CD1c-positive myeloid dendritic cell (primary cell): ENCODE measurements around the gene SDCCAG8.

ENCODE experiments used
- DNase-seq: peaks from one replicate; pipeline ENCODE4 v3.0.0-alpha.2; 2016; ENCODE audit errors: extremely low spot score

The SDCCAG8 gene

DNA sequence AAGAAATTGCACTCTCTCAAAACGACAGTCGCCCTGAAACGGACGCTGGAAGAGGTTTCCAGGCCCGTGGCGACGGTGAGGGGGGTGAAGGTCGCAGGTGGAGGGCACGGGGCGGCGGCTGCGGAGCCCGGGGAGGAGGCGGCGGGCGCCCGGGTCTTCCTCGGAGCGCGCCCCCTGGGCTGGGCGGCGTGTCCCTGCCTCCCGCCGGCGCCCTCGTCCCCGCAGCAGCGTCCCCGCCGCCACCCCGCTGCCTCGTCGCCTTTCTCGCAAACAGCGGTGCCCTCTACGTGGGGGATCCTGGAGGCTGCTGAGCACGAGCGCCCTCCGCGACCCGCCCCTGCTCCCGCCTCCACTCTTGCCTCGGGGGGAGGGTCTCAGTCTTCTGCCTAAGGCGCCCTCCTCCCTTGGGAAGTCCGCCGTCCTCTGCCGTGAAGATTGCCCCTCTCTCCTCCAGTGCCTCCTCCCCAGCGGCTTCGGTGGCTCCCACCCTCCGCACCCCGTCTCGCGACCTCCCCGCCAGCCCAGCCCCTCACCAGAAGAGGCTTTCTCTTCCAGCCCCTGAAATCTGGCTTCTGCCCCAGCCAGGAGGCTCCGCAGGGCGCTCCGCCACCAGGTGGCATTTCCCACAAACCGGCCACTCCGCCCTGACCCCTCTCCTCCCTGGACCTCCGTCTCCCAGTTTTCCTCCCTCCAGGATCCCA is 227.4 kb downstream of the SDCCAG8 start:
- DNase-seq = no peak

DNA sequence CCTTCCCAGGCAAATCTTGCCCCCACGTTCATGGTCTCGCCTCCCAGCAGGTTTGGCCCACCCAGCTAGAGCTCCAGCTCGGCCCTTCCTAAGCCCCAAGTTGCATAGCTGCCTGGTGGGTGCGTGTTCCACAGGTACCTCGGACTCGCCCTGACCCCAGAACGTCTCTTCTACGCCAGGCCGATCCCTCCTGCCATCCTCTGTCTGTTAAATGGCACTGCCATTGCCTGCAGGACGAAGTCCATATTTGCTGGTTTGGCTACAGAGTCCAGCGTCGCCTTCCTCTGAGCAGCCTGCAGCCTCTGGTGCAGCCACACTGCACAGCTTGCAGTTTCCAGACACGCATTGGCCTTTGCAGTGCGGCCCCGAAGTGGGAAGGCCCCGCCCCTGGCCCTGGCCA is 228.1 kb downstream of the SDCCAG8 start:
- DNase-seq = no peak

DNA sequence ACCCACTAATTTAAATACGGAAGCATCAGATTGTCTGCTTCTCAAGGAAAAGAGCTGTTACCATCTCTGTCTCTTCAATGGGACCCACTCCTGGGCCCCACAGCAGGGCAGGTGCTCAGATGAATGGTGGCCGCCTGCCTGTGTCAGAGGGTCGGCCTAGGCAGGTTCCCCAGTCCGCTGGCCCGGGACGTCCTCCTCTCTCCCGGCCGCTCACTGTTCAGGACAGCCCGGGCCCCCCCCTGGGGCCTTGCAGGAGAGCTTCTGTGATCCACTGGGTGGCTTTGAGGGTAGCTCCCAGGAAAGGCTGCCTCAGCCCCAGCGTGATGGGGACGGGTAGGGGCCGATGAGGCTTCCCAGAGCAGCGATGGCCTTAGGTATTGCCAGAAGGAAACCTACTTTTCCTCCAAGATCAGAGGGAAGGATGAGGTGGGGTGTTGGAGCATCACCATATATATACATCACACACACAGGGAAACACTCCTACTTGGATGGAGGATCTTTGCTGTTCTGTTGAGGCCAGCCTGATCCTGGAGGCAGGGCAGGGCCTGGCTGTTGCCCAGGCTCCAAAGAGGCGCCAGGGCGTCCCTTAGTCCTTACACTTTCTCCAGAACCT is 231.3 kb downstream of the SDCCAG8 start:
- no peak for DNase-seq

DNA sequence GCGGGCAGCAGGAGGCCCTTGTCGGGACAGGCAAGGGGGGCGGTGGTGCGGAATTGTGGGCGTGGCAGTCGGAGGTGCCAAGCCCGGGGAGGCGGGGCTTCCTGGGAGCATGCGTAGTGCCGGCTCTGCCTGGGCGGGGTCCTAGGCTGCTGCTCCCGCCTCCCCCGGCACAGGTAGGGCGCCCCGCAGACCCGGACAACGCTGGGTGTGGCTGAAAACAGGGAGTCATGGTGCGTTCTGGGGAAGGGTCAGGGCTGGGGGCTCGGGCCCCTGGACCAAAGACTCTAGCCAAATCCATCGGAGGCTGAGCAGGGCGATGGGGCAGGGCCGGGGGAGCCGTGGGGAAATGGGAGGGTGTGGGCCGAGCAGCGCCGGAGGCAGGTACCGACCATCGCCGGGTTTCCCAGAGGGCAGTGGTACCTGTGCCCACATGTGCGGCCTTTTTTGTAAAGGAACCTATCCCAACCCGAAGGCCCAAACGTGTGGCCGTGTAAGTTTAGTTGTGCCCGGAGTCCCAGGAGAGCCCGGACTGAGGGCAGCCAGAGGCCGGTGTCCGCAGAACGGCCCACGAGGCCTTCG is 231.9 kb downstream of the SDCCAG8 start:
- DNase-seq = no peak

DNA sequence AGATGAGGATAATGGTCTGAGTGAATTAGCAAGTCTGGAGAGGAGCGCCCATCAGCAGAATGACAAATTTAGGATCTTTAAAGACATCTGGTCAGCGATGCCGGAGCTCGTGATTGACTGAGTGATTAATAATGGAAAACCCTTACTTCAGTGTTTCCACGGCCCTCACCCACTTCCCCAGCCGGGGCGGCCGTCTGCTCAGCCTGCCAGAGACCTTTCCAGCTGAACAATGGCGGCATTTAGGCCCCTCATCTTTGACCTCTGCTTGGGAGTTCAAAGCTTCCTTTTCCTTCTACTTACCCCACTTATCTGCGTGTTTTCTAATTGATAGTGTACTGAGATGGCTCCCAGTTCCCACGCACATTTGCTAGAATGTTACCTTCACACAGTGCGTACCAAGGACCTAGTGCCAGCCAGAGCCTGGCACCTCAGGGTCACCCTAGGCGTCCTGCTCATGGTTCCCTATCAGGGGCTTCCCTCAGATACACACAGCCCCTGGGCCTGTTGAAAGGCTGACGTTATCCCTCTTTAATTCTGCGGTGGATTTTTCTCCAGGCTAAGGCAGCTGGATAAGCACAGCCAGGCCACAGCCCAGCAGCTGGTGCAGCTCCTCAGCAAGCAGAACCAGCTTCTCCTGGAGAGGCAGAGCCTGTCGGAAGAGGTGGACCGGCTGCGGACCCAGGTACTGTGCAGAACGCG is 232.8 kb downstream of the SDCCAG8 start:
- DNase-seq = no peak

DNA sequence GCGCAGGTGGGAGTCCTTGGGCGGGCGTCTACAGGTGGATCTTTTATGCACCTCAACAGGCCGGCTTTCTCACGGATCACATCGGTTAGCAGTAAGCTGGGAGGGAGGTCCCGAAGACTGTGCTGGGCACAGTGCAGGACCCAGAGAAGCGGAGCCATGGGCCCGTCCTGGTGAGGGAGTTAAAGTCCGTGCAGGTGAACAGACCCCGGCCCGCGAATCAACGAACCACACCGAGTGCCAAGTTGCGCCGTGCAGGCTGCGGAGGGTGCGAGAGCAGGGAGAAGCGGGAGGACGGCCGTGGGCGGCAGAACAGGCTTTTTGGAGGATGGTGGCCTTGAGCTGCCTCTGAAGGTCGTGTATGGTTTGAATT is 233.3 kb downstream of the SDCCAG8 start:
- no peak for DNase-seq

DNA sequence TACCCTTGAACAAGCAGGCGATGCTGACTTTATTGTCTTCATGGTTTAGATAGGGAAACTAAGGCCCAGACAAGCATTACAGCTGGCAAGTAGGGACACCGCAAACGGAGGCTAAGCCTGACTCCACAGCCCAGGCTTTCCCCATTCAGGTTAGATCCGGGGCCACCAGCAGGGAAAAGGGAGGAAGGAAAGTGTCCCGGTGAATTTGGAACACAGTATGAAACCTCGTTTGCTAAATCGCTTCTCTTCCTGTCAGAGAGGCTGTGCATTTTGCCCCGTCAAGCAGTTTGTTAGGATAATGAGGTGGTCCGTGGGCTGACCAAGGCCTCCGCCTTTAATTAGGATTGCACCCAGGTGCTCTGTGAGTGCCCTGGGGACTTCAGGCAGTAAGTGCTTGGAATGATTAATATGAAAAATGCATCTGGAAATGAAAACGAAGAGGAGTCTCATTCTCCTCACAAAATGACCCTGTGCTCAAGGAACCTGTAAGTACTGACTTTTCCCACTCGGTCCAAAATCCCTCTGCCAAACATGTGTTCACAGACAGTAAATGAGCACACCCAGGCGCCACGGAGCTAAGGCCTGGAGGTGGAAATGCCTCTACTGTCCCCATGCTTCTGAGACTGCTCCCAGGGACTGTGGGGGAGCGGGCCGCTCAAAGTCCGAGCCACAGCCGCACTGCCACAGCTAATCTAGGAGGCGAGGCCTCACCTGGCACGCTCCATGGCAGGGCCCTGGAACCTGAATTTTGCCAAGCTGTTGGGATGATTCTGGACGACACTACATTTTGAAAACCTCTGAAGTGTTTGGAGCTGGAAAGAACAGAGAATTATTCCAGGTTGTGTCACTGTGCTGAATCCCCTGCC is 234.1 kb downstream of the SDCCAG8 start:
- no peak for DNase-seq

DNA sequence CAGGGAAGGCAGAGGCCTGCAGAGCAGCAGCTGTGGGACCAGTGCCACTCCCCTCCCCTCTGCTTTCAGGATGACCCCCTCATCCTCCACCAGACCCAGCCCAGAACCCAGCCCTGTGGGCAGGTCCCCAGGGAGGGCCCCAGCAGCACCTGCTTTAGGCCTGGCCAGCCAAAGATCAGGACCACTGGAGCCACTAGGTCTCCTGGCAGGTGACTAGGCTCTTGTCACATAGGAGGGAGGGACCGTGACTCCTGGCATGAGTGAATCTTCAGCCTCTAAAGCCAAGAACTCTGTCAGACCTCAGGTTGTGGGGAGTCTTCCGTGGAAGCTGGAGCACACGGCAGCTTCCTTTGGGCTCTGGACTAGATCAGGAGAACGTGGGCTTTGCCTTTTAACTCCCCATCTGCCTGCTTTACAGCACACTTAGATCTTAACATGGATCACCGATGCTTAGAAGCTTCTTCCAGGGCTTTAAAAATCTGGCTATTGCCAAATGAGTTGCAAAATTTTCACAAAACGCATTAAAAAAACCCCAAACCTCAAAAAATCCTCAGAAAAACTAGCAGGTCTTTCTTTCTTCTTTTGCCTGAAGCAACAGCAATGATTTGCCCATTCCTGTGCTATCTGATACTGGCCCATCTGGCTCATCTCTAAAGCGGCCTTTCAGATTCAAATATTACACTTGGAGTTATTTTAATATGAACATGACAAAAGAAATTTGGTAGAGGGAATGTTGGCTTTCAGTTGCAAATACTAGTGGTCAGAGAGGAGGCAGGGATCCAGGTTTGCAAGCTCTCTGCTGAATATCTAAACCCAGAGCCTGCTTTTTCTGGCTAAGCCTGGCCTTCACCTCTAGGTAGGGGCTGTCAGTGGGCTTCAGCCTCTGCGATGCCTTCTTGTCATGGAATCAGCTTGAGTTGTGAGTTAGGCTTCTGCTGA is 235.2 kb downstream of the SDCCAG8 start:
- DNase-seq = no peak

DNA sequence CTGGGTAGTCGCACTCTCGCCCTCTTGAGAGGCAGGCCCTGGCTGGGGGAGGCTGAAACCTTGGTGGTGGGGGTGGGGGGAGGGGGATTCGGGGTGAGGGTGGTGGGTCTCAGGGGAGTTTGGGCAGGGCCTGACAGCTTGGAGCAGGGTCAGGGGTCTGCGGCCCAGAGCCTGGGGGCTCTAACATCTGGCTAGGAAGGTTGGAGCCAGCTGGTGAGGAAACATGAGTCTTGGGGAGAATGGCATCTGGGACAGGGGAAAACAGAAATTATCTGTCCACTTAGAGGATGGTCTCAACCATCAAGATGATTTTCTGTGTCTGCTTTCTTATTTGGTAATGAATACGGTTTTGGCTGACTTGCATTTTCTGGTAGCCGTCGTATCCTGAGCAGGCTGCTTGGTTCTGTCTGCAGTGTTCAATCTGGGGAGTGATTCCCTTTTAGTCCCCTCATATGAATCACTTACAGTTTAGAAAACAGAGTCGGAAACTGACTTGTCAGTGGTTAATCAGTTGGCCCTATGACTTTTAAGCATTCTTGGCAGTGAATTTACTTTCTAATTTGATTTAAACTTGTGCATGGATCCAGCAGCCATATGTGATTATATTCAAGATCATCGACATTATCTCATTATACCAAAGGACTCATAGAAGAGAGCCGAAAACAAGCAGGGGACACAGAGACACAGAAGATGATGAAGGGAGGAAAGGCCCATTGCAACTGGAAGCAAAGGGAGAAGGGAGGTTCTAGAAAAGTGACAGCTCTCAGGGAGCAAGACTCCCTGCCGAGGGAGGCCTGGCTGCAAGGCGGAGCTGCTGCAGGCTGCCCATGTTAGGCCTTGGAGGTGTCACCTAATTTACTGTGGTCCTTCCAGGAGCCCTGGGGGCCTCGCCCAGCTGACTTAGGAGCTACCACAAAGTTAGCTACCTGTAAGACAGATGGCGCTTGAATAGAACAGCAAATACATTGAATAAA is 237.6 kb downstream of the SDCCAG8 start:
- no peak for DNase-seq

DNA sequence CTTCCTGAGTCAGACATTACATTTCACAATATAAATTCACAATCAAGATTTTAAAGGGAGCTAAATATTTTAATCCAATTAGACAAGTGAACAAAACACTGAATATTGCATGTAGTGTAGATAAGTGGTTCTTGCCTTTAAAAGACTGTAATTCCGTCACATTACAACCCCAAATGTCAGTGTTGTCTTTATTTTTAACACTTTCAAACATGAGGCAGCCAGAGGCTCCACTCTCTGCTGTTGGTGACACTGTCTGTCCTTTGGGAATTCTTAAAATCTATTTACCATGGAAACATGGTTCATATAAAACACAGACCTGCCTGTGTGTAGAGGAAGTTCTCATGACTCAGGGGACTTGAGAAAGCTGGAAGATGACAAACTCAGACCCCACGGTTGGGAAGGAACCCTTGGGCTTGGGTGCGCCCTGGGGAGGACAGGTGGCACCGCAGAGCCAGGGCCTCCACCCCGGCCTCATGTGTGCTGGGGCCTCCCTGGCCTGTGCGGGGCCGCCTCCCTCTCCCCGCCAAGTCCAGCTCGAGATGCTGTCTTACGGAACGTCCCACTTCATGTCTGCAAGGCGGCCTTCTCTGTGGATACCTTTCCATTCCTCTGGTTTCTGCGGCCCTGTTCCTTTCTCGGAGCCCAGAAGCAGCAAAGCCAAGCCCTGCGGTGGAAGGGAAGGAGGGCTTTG is 239.0 kb downstream of the SDCCAG8 start:
- DNase-seq = no peak

DNA sequence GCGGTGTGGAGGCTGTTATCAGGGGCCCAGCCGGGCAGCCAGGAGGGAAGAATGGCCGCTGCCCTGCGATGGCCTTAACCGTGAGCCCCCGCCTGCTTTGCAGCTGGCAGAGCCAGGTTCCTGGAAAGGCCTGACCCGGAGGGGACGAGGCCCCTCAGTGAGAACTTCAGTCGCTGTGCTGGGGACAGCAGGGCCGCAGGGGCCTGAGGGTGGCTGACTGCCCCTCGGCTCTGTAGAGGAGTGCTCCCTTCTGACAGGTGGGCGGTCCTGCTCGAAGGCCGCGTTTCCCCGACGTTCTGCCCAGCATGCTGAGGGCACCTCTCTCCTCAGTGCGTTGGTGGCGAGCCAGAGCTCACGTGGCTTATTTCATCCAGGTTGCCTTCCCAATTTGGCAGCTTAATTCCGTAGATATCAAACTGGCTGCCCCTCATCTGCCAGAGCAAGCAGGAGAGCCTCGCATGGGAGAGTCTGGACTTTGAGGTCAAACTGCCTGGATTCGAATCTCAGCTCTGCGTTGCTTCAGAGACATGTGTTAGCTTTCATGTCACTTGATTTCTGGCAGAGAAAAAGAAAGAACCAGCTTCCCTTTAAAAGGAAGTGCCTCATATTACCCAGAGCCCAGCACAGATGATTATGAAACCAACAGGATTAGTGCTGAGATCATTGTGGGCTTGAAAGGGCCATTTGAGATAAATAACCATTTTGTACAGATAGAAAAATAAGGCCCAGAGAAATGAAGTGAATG is 239.8 kb downstream of the SDCCAG8 start:
- peak; percentile 55 for DNase-seq

DNA sequence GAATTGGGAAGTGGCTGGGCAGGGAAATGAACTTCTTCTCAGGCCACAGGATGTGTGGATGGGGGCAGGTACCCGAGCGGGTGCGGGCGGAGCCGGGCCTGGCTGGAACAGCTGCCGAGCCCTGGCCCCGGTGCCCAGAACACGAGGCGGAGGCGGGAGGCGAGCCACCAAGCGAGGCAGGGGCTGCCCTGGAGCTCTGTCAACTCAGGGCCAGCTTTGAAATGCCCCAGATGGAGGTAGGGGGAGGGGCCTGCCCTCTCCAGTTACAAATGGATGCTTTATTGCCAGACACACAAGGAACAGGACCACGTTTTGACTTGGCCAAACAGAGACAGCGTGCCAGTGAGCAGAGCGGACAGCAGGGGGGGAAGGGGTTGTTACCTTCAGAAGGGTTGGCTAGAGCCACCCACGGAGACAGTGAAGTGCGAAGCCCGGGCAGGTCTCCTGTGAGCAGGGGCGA is 240.4 kb downstream of the SDCCAG8 start:
- DNase-seq = no peak

DNA sequence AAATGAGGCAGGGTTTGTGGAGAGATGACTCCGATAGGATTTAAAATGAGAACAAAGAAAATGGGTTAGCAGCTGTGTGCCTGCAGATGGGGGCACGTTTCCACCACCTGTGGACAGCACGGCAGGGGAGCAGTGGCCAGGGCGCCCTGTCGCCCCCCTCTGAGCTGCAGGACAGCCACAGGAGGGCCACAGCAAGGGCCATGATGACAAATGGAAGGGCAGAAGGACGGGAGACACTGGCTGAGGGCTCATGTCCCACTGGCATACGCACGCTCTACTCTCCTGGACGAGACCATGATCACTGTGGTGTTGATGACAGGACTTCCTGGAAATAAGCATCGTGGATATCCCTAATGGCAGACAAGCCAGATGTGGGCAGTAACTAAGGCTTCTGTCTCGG is 241.0 kb downstream of the SDCCAG8 start:
- no peak for DNase-seq

DNA sequence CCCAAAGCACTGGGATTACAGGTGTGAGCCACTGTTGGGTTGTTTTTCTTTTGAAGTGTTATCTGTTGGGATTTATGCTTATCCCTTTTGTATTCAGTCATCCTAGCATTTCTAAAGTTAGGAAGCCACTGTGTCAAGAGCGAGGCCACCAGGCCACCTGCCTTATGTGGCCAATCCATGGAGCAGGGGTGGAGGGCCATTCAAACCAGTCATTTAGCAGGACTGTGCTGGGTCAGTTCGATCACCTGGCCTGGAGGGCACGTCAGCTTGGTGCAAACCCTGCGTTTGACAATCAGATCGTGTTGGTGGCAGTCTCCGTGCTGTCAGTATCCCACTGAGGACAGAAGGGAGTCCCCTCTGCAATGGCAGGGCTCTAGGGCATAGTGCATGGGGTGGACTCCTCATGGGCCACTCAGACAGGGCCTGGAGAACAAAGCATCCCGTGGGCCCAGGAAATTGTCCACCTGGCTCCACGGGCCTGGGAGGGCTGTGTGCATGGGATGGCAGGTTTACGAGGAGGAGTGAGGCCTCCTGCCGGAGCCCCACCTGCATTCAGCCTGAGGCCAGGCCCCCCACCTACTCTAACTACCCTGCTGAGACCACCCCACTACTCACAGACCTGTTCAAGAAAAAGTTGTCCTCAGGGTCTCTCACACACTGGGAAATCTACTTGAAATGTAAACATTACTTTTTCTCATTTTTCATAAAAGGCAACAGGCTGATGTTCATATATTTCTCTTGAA is 242.3 kb downstream of the SDCCAG8 start:
- DNase-seq = no peak

DNA sequence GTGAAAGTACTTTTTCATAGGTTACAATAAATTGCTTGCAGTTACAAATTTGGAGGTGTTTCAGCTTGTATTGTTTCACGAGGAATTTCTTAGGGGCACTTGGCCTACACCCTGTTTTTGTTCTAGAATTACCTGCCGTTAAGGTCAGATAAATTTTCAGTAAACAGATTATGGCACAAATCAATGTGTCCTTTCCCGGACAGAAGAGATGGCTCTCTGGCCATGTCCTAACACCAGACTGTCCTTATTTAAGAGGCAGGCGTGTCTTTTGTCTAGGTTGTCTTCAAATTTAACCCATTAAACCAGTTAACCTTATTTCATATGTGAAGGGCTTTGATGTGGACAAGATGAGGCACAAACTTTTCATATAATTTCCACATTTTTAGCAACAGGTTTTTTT is 243.4 kb downstream of the SDCCAG8 start:
- no peak for DNase-seq

DNA sequence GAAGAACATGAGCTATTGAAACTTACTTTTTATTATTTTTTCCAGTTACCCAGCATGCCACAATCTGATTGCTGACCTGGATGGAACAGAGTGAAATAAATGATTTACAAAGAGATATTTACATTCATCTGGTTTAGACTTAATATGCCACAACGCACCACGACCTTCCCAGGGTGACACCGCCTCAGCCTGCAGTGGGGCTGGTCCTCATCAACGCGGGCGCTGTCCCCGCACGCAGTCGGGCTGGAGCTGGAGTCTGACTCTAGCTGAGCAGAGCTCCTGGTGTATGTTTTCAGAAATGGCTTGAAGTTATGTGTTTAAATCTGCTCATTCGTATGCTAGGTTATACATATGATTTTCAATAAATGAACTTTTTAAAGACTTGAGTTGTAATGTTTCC is 243.9 kb downstream of the SDCCAG8 start:
- no peak for DNase-seq

DNA sequence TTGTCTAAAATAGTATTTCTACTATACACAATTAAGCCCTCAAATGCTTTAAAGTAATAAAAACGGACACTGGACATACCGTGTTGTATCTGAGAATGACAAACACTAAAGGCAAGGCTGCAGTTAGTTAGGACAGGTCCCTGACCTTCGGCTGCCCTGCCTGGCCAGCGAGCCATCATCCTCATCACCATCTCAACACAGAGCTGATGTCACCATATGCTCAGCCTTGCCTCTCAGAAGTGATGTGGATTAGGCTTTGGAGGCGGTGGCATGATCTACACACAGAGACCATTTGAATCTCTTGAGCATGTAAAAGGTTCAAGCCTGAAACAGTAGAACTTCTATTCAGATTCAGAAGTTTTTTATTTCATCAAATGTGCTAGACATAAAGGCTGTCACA is 244.7 kb downstream of the SDCCAG8 start:
- no peak for DNase-seq
